Neural cell (in vitro differentiated cells): ENCODE data around the gene TEKT4.

Source experiments
- CTCF ChIP-seq: fragments of 450-650 bp; IDR thresholded peaks from 2 replicates; pipeline ENCODE4 v1.5.1; 2014; ENCODE audit warnings: antibody characterized with exemption, mild to moderate bottlenecking, moderate library complexity; ENCODE audit not compliant: poor library complexity, severe bottlenecking
- EP300 ChIP-seq: fragments of 450-650 bp; conservative IDR thresholded peaks from 2 replicates; pipeline ENCODE4 v1.6.1; 2014; ENCODE audit warnings: antibody characterized with exemption, mild to moderate bottlenecking, moderate library complexity; ENCODE audit not compliant: poor library complexity, severe bottlenecking

- no peak for TF ChIP-seq CTCF
- TF ChIP-seq EP300: no peak
Observed at GRCh38 chr2:94875820-94876522, 4.7 kb downstream of the TEKT4 start.
